GM12801 (cell line): ENCODE data around the gene NPEPL1.

Experiments
- CTCF ChIP-seq: IDR thresholded peaks from one replicate; pipeline ENCODE4 v1.5.1; 2011; ENCODE audit warnings: control low read depth; ENCODE audit not compliant: insufficient read length; ENCODE audit errors: extremely low read depth

Gene NPEPL1

GRCh38 chr20:58654337-58654736 is 38.3 kb upstream of the NPEPL1 start:
- TF ChIP-seq CTCF: no peak

GRCh38 chr20:58655328-58656107 is 37.1 kb upstream of the NPEPL1 start:
- no peak for TF ChIP-seq CTCF

- no peak for TF ChIP-seq CTCF
Measured at GRCh38 chr20:58656831-58657230, 35.8 kb upstream of the NPEPL1 start.

- TF ChIP-seq CTCF: no peak
Measured at GRCh38 chr20:58657262-58657661, 35.3 kb upstream of the NPEPL1 start.

GRCh38 chr20:58657986-58658385 is 34.6 kb upstream of the NPEPL1 start:
- no peak for TF ChIP-seq CTCF

- no peak for TF ChIP-seq CTCF
Measured at GRCh38 chr20:58658760-58659159, 33.8 kb upstream of the NPEPL1 start.

- TF ChIP-seq CTCF: no peak
Measured at GRCh38 chr20:58659841-58660240, 32.8 kb upstream of the NPEPL1 start.
